SH-SY5Y (cell line): ENCODE results near the gene RPAP3.

ENCODE experiments used
- GATA2 ChIP-seq: IDR thresholded peaks from 2 replicates; pipeline ENCODE4 v1.6.1; 2011; ENCODE audit warnings: mild to moderate bottlenecking, low read depth, low read length
- GATA3 ChIP-seq: IDR thresholded peaks from 2 replicates; pipeline ENCODE4 v1.6.1; 2011; ENCODE audit warnings: low read depth, mild to moderate bottlenecking, low read length, moderate library complexity

The RPAP3 gene, protein sequence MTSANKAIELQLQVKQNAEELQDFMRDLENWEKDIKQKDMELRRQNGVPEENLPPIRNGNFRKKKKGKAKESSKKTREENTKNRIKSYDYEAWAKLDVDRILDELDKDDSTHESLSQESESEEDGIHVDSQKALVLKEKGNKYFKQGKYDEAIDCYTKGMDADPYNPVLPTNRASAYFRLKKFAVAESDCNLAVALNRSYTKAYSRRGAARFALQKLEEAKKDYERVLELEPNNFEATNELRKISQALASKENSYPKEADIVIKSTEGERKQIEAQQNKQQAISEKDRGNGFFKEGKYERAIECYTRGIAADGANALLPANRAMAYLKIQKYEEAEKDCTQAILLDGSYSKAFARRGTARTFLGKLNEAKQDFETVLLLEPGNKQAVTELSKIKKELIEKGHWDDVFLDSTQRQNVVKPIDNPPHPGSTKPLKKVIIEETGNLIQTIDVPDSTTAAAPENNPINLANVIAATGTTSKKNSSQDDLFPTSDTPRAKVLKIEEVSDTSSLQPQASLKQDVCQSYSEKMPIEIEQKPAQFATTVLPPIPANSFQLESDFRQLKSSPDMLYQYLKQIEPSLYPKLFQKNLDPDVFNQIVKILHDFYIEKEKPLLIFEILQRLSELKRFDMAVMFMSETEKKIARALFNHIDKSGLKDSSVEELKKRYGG

DNA sequence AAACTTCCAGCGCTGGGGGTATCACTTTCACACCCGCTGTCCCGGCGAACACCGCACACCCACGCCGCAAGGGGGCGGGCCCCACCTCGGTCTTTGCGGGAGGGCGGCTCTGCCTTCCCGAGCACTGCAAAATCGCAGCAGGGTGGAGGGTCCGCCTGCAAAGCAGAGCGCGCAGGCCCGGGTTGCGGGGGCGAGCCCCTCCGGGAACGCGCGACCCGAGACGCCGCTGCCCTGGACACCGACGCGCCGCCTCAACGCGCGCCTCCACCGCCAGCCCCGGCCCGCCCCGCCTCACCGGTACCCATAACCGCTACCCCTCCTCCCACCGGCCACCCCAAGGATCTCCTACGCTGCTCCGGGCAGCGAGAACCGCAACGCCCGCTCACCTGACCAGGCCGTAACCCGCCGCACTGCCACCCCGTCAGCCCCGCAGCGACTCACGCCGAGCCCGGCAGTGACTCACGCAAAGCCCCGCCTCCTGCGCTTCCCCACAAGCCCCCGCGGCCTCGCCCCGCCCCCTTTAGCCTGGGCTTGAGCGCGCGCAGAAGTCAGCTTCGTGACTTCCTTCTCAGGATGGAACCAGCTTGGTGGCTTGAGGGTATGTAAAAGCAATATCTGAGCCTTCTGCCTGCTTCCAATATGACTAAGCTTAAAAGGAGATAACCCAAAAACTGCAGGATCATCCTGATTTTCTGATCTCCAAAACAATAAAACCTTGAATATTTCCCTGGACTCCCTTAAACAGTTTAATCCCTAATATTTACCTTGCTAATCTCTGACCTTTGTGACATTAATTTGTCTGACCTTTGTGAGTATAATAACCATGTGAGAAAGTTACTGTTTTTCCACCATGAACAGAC, at the start of gene RPAP3:
Gene RPAP3 (minus strand): TSS at position 465 of the 860 bp plus-strand sequence. CDS start 3,190 bp downstream, outside the sequence.
- no peak for TF ChIP-seq GATA3
- no peak for TF ChIP-seq GATA2

GRCh38 chr12:47754881-47755280, 49.1 kb upstream of the RPAP3 start:
- TF ChIP-seq GATA3: no peak
- TF ChIP-seq GATA2: no peak

GRCh38 chr12:47754126-47754525, 48.3 kb upstream of the RPAP3 start:
- TF ChIP-seq GATA3 (no peak), GATA2 (no peak)

DNA sequence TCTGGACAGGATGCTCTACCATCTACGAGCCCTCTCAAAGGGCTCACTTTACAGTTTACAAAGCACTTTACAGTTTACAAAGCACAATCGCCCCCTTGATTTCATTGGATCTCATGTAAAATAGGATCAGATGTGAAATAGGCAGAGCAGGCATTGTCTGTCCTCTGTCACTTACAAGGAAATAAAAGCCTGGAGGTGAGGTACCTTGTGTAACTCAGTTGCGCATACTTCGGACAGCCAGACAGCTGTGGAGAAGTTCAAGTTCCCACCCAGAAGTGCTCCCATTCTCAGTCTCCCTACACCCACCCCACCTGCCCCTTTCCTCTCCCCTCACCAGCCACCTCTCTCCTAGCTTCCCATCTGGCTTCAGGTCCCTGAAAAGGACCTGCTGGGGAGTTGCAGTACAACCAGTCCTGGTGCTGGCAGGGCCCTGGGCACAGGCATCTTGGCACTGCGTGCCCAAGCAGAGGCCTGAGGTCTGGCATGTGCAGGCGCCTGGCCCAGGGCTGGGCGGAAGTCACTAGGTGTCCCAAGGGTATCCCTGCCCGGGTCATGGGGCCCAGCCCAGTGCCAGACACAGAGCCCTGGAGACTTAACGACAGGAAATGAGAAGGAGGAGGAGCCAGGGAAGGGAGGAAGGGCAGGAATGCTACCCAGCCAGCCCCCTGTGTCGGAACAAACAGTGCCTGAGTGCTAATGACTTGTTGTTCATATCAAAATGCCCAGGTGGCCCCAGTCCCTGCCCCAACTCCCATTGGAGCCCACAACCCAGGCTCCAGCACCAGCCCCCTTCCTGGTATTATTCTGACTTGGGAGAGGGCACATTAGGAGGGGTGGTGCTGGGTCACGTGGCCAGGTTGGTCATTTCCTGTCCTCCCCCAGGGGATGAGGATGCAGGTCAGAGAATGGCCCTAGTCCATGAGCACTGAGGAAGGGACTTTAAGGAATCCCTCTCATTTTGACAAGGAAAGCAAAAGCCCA, 47.5 kb upstream of the RPAP3 start:
- TF ChIP-seq GATA3: no peak
- TF ChIP-seq GATA2: no peak

DNA sequence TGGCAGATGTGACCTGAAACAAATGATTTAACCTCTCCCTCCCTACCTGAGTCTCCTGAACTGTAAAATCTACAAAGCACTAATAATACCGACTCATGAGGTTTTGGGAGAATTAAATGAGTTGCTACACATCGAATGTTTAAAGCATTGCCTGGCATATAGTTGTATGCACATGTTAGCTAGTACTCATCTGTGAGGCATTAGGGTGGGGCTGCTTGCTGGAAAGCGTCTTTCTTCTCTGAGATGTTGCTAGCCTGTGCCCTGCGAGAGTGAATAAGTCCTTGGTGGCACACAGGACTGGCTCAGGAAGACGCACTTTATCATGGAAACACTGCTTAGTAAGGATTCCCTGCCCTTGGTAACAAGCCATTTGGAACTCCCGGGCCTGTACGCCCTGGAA, 46.7 kb upstream of the RPAP3 start:
- no peak for TF ChIP-seq GATA3
- no peak for TF ChIP-seq GATA2

GRCh38 chr12:47752121-47752520, 46.3 kb upstream of the RPAP3 start:
- TF ChIP-seq GATA3 (no peak), GATA2 (no peak)

GRCh38 chr12:47751561-47751960, 45.7 kb upstream of the RPAP3 start:
- TF ChIP-seq GATA2 (no peak), GATA3 (no peak)

DNA sequence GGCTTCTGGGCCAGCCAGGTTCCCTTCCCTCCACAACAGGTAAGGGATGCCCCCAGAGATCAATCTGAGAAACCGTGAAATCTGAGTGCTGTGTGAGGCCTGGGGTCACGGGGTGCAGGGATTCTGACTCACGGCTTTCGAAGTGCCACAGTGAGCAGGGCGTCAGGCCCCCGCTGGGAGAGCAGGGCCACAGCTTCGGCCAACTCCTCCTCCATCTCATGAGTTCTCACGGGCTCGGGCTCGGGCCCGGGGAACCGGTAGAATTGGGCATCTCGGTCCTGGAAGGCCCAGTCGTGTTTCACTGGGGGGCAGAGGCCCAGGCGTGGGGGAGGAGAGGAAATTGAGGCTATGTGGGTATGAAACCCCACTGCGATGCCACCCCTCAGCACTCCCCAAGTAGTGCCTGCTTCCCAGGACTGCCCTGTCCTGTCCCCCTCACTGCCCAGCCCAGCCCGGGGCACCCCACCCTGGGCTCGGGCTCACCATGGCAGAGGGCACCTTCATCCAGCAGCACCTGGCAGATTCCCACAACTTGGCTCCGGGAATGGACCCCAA, 45.2 kb upstream of the RPAP3 start:
- TF ChIP-seq GATA3 (no peak), GATA2 (no peak)

DNA sequence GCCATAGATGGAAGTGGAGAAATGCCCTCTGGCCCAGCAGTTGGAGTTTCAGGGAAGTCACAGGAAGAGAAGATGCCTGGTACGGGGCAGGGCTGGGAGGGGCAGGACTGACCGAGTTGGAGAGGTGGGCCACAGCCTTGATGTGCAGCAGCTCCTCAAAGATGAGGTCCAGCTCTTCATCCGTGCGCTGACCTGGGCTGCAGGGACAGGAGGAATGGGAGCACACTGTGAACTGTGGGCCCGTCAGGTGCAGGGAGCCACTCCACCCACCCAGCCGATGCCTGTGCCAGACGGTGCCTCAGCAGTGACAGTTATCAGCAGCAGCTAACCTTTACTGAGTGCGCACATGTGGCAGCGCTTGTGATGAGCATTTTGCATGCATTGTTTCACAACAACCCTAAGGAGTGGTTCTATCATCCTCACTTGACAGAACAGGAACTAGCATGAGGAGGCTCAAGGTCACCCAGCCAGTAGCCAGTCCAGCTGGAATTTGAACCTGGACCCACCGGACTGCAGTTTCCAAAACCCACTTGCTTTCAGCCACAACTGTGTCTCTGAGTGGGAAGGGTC, 44.5 kb upstream of the RPAP3 start:
- TF ChIP-seq GATA3: no peak
- no peak for TF ChIP-seq GATA2

DNA sequence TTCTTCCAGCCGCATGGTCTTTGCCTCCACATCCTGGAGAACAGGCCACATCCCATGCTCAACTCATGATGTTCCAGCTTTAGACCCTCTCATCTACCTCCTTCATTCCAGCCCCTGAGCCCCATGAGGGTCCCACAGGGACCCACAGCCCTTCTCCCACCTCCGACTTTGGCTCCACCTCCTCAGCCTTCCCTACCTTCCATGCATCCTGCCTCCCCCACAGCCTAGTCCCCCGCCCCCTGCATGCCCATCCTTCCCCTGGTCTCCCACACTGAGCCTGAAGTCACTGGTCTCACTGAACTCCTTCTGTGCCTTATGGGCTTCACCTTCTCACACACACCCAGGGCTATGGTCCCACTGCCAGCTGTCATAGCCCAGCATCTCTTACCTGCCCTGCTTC, 43.1 kb upstream of the RPAP3 start:
- TF ChIP-seq GATA2 (no peak), GATA3 (no peak)

- TF ChIP-seq GATA3 (no peak), GATA2 (no peak)
These were observed 42.6 kb upstream of the RPAP3 start for GRCh38 chr12:47748507-47748828.

DNA sequence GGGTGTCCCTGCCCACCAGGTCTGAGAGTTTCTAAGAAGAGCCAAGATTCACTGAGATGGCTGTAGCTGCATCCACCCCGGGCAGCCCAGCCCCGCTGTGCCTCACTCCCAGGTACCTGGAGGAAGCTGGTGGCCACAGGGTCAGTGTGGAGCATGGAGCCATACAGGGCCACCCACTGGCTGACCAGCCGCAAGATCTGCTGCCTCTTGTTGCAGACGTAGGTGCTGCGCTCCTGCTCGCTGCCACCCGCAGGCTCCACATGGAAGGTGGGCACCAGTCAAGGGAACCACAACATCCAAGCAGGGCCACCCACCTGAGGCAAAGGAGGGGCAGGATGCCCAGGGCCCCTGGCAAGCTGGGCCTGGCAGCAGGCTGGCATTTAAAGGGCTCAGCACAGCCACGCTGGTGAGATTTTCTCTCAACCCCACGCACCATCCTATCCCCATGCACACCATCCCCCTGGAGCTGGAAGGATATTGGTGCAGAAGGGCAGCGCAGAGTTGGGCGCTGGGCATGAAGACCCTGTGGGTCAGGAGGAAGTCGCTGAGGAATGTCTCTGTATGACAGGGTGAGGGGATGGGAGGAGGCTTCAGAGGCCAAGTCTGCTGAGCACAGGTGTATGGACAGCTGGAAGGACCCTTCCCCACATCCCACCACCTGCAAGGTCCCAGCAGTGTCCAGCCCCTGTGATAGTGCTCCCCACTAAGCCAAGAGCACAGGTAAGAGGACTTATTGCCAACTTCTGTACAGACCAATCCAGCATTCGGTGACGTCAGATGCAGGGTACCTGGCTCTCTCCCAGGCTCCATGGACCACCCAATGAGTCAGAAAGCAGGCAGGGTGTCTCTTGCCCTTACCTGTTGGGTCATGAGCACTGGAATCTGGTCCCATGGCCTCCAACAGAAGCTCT, 42.0 kb upstream of the RPAP3 start:
- TF ChIP-seq GATA3 (no peak), GATA2 (no peak)

DNA sequence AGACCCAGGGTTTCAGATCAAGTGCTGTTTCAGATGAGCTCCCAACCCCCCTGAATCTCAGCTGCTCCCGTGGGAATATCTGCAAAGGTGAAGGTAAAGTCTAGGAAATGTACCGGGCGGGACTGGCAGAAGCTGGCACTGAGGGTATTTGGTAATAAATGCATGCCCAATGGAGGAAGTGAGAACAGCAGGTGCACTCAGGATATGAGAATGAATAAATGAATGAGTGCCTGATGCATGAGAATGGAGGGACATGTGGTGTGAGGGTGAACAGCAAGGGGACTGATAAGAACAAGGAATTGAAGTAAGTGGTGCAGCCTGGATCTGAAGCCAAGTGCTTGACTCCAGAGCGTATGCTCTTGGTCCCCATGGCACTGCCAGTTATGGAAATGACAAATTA, 41.3 kb upstream of the RPAP3 start:
- no peak for TF ChIP-seq GATA2
- no peak for TF ChIP-seq GATA3
